ENCODE measurements around the gene NKIRAS1. TPM values are rescaled to one million over a fixed set of nuclear protein-coding genes. Genes with fewer than 3 reads are reported as not detected.

The NKIRAS1 gene
- total RNA-seq, 1 donor from 2014 or later = 11.1 TPM

DNA sequence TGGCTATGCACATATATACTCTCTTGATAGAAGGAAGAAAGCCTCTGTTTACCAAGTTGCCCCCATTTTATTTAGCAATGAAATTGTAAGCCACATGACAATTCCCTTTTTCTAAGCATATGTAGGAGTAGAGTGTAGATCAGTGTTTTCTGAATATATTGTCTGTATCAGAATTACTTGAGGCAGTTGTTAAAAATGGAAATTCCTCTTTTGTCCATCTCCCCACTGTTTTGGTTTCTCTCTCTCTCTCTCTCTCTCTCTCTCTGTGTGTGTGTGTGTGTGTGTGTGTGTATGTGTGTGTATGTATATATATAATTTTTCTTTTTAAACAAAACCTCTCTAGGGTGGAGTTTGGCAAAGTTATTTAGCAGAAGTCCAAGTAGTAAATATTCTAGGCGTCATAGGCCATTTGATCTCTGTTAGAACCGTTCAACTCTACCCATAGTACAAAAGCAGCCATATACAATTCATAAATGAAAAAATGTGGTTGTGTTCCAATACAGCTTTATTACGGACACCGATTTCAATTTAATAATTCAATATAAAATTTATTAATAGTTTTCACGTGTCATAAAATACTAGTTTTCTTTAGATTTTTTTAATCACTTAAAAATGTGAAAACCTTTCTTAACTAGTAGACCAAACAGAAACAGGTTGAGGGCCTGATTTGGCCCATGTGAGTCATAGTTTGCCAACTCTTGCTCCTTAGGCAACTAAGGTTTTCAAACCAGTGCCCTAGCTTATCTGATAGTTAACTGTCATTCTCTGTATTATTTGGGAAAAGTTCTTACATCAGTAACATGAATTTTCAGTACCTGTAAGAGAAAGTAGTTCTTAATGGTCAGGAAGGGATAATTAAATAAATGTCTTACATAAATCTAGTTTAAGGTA lies 71.2 kb downstream of the NKIRAS1 start:
- H3K4me3 ChIP-seq = no peak overlapping the region

DNA sequence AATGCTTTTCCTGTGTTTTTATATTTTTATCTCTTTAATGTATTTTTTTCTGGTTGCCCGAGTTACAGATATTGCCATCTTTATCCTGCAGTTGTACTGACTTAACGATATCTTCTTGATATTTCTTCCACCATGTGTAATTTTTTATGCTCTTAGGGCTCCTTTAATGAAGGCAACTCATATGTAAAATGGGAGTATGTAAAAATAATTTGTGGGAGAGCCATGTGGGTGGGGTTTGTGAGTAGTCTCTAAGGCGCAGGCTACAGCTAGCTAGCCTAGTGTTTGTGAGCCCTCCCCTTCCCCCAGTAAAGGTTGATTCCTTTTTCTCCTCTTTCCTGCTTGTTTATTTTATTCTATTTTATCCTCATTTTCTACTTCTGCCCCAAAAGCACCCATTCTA lies 72.9 kb downstream of the NKIRAS1 start:
- Histone ChIP-seq H3K4me1 (no peaks in the 10 kb centered on the region), H3K4me3 (no peak overlapping the region), H3K9me3 (no peaks in the 10 kb centered on the region), H3K36me3 (no peaks in the 10 kb centered on the region), H3K27me3 (ENCODE audit: low read depth) (no peaks in the 10 kb centered on the region), H3K27ac (no peak overlapping the region)
- DNase-seq (no peak), ATAC-seq (no peak)
- TF ChIP-seq, protein P1, sequence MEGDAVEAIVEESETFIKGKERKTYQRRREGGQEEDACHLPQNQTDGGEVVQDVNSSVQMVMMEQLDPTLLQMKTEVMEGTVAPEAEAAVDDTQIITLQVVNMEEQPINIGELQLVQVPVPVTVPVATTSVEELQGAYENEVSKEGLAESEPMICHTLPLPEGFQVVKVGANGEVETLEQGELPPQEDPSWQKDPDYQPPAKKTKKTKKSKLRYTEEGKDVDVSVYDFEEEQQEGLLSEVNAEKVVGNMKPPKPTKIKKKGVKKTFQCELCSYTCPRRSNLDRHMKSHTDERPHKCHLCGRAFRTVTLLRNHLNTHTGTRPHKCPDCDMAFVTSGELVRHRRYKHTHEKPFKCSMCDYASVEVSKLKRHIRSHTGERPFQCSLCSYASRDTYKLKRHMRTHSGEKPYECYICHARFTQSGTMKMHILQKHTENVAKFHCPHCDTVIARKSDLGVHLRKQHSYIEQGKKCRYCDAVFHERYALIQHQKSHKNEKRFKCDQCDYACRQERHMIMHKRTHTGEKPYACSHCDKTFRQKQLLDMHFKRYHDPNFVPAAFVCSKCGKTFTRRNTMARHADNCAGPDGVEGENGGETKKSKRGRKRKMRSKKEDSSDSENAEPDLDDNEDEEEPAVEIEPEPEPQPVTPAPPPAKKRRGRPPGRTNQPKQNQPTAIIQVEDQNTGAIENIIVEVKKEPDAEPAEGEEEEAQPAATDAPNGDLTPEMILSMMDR (IDR thresholded peaks at IDR 0.05) = no peak
- intact Hi-C loops (cut with DNase I) = no loop called here

More for the DNA sequence above, 71.2 kb downstream of the NKIRAS1 start:
- DNase-seq = no peak
- no peaks in the 10 kb centered on the region for H3K4me1 ChIP-seq
- ATAC-seq = no peak
- H3K27me3 ChIP-seq (ENCODE audit: low read depth) = no peaks in the 10 kb centered on the region
- TF ChIP-seq, protein P1 (IDR thresholded peaks at IDR 0.05) = no peak
- H3K27ac ChIP-seq = no peak overlapping the region
- no peaks in the 10 kb centered on the region for H3K9me3 ChIP-seq
- intact Hi-C loops (cut with DNase I) = no loop called here
- H3K36me3 ChIP-seq = no peaks in the 10 kb centered on the region

Other genes with a start within 250 kb of the NKIRAS1 start
- 87.8 TPM for gene UBE2E1, start 111.0 kb downstream of the NKIRAS1 start, total RNA-seq
- gene RPL15, start 142 bp upstream of the NKIRAS1 start, total RNA-seq = 1,413 TPM
- gene NR1D2, start 28.3 kb upstream of the NKIRAS1 start, total RNA-seq = 53.7 TPM

All from lower lobe of right lung (tissue), 2 donors.